ENCODE measurements around the gene VWA5B1. TPM values are rescaled to one million over a fixed set of nuclear protein-coding genes. Genes with fewer than 3 reads are reported as not detected.

Gene VWA5B1
- total RNA-seq, 1 donor from 2014 or later, result not detected

GRCh38 chr1:20348326-20348915 lies 57.7 kb downstream of the VWA5B1 start:
- H3K4me1 Mint-ChIP-seq (ENCODE audit: low read depth), result no peaks in the 10 kb centered on the region
- no peak for TF ChIP-seq CTCF (IDR thresholded peaks at IDR 0.05)
- no peak overlapping the region for H3K27ac Mint-ChIP-seq (ENCODE audit: unreplicated experiment)
- no peak overlapping the region for H3K4me3 Mint-ChIP-seq (ENCODE audit: unreplicated experiment)
- DNase-seq (ENCODE audit: low spot score), result no peak
- peaks cover 8% of the 10 kb centered on the region for H3K9me3 Mint-ChIP-seq (ENCODE audit: low read depth)
- H3K27me3 Mint-ChIP-seq (ENCODE audit: low read depth), result peaks cover 25% of the 10 kb centered on the region
- no peaks in the 10 kb centered on the region for H3K36me3 Mint-ChIP-seq (ENCODE audit: low read depth)

- H3K4me3 Mint-ChIP-seq (ENCODE audit: unreplicated experiment), result no peak overlapping the region
- no peak for DNase-seq (ENCODE audit: low spot score)
- H3K9me3 Mint-ChIP-seq (ENCODE audit: low read depth), result peaks cover 8% of the 10 kb centered on the region
- no peaks in the 10 kb centered on the region for H3K36me3 Mint-ChIP-seq (ENCODE audit: low read depth)
- peaks cover 18% of the 10 kb centered on the region for H3K27me3 Mint-ChIP-seq (ENCODE audit: low read depth)
- H3K27ac Mint-ChIP-seq (ENCODE audit: unreplicated experiment), result no peak overlapping the region
- H3K4me1 Mint-ChIP-seq (ENCODE audit: low read depth), result no peaks in the 10 kb centered on the region
- TF ChIP-seq CTCF (IDR thresholded peaks at IDR 0.05), result no peak
Observed at GRCh38 chr1:20349561-20349960, 58.9 kb downstream of the VWA5B1 start.

- H3K4me1 Mint-ChIP-seq (ENCODE audit: low read depth), result no peaks in the 10 kb centered on the region
- no peaks in the 10 kb centered on the region for H3K36me3 Mint-ChIP-seq (ENCODE audit: low read depth)
- no peak for DNase-seq (ENCODE audit: low spot score)
- H3K27ac Mint-ChIP-seq (ENCODE audit: unreplicated experiment), result no peak overlapping the region
- no peak overlapping the region for H3K4me3 Mint-ChIP-seq (ENCODE audit: unreplicated experiment)
- H3K9me3 Mint-ChIP-seq (ENCODE audit: low read depth), result peaks cover 8% of the 10 kb centered on the region
- peaks cover 15% of the 10 kb centered on the region for H3K27me3 Mint-ChIP-seq (ENCODE audit: low read depth)
- TF ChIP-seq CTCF (IDR thresholded peaks at IDR 0.05), result no peak
Observed at GRCh38 chr1:20349971-20350370, 59.3 kb downstream of the VWA5B1 start.

- Mint-ChIP-seq H3K27me3 (ENCODE audit: low read depth) (peaks cover 15% of the 10 kb centered on the region), H3K4me1 (ENCODE audit: low read depth) (no peaks in the 10 kb centered on the region), H3K27ac (ENCODE audit: unreplicated experiment) (no peak overlapping the region), H3K9me3 (ENCODE audit: low read depth) (peaks cover 8% of the 10 kb centered on the region), H3K36me3 (ENCODE audit: low read depth) (no peaks in the 10 kb centered on the region), H3K4me3 (ENCODE audit: unreplicated experiment) (no peak overlapping the region)
- TF ChIP-seq CTCF (IDR thresholded peaks at IDR 0.05), result no peak
- no peak for DNase-seq (ENCODE audit: low spot score)
Observed at GRCh38 chr1:20350421-20350820, 59.7 kb downstream of the VWA5B1 start.

- H3K4me1 Mint-ChIP-seq (ENCODE audit: low read depth), result no peaks in the 10 kb centered on the region
- DNase-seq (ENCODE audit: low spot score), result no peak
- H3K27me3 Mint-ChIP-seq (ENCODE audit: low read depth), result peaks cover 14% of the 10 kb centered on the region
- no peak overlapping the region for H3K27ac Mint-ChIP-seq (ENCODE audit: unreplicated experiment)
- H3K9me3 Mint-ChIP-seq (ENCODE audit: low read depth), result no peaks in the 10 kb centered on the region
- H3K36me3 Mint-ChIP-seq (ENCODE audit: low read depth), result no peaks in the 10 kb centered on the region
- H3K4me3 Mint-ChIP-seq (ENCODE audit: unreplicated experiment), result no peak overlapping the region
- TF ChIP-seq CTCF (IDR thresholded peaks at IDR 0.05), result no peak
Observed at GRCh38 chr1:20351911-20352701, 61.4 kb downstream of the VWA5B1 start.
